ENCODE measurements around the gene SLCO1B3. TPM values are rescaled to one million over a fixed set of nuclear protein-coding genes. Genes with fewer than 3 reads are reported as not detected.

SLCO1B3 gene
- total and polyA plus RNA-seq, 9 of the 15 experiments (the other 6 are each of a cell fraction or from before 2014, with no cell fraction given): not detected

DNA sequence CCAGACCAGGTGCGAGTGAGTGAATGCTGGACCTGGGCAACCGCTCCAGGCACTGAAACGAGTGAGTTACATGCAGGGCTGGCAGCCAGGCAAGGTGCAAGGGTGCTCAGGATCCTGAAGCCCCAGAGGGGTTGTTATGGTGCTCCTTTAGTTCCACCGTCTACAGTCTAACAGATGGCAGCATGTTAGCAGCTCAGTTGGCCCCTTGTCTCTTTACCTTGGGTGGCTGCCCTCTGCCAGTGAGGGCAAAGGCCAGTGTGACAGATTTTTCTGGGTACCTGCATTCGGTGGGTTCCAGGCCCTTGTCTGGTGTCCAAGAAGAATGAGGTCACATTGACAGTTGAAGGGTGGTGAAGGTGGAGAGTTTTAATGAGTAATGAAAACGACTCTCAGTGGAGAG is 106.8 kb downstream of the SLCO1B3 start:
- Histone ChIP-seq H3K9ac (ENCODE audit: insufficient read depth in 1 of 2, low read depth in 2 of 2, low read length in 2 of 2) (no peak overlapping the region), H3K27me3 (ENCODE audit: control insufficient read depth in 2 of 2, insufficient read depth in 2 of 2, low read length in 2 of 2) (no peaks in the 10 kb centered on the region), H3K27ac (ENCODE audit: extremely low read depth, low read depth, low read length) (no peak overlapping the region), H3K4me1 (replicated peaks in 1 of 2; ENCODE audit: control insufficient read depth in 2 of 2, insufficient read depth in 2 of 2, low read length in 2 of 2) (no peaks in the 10 kb centered on the region), H2AFZ (ENCODE audit: low read depth, low read length) (no peak overlapping the region), H3K9me3 (replicated peaks; ENCODE audit: control insufficient read depth, insufficient read depth, low read depth, low read length) (no peaks in the 10 kb centered on the region), H3K4me2 (ENCODE audit: insufficient read depth, low read length) (no peak overlapping the region), H3K36me3 (ENCODE audit: control insufficient read depth, insufficient read depth, low read length) (no peaks in the 10 kb centered on the region), H3K9me1 (ENCODE audit: control insufficient read depth, insufficient read depth, low read length) (no peaks in the 10 kb centered on the region), H4K20me1 (replicated peaks; ENCODE audit: control insufficient read depth, insufficient read depth, low read length) (no peaks in the 10 kb centered on the region), H3K4me3 (no peak overlapping the region), H3K79me2 (ENCODE audit: control insufficient read depth, insufficient read depth, low read length) (no peaks in the 10 kb centered on the region)
- TF ChIP-seq XRCC4 (IDR thresholded peaks at IDR 0.05; ENCODE audit: extremely low read depth, insufficient read depth, insufficient read length): no peak
- no peak for TF ChIP-seq ZNF174 (CRISPR knock-in tag; IDR thresholded peaks at IDR 0.05)
- TF ChIP-seq RBM17 (IDR thresholded peaks at IDR 0.05; ENCODE audit: borderline replicate concordance, low read depth, low read length): no peak
- no peak for TF ChIP-seq NELFE (IDR thresholded peaks at IDR 0.05; ENCODE audit: insufficient read depth, insufficient read length)
- TF ChIP-seq TCFL5 (CRISPR knock-in tag; conservative IDR thresholded peaks at IDR 0.05): no peak
- no peak for TF ChIP-seq ZNF124 (CRISPR knock-in tag; IDR thresholded peaks at IDR 0.05)
- TF ChIP-seq PHB2 (IDR thresholded peaks at IDR 0.05; ENCODE audit: low read depth): no peak
- TF ChIP-seq, protein P1, sequence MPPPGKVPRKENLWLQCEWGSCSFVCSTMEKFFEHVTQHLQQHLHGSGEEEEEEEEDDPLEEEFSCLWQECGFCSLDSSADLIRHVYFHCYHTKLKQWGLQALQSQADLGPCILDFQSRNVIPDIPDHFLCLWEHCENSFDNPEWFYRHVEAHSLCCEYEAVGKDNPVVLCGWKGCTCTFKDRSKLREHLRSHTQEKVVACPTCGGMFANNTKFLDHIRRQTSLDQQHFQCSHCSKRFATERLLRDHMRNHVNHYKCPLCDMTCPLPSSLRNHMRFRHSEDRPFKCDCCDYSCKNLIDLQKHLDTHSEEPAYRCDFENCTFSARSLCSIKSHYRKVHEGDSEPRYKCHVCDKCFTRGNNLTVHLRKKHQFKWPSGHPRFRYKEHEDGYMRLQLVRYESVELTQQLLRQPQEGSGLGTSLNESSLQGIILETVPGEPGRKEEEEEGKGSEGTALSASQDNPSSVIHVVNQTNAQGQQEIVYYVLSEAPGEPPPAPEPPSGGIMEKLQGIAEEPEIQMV (tag; conservative IDR thresholded peaks at IDR 0.05; ENCODE audit: low read depth): no peak
- TF ChIP-seq, protein P2, sequence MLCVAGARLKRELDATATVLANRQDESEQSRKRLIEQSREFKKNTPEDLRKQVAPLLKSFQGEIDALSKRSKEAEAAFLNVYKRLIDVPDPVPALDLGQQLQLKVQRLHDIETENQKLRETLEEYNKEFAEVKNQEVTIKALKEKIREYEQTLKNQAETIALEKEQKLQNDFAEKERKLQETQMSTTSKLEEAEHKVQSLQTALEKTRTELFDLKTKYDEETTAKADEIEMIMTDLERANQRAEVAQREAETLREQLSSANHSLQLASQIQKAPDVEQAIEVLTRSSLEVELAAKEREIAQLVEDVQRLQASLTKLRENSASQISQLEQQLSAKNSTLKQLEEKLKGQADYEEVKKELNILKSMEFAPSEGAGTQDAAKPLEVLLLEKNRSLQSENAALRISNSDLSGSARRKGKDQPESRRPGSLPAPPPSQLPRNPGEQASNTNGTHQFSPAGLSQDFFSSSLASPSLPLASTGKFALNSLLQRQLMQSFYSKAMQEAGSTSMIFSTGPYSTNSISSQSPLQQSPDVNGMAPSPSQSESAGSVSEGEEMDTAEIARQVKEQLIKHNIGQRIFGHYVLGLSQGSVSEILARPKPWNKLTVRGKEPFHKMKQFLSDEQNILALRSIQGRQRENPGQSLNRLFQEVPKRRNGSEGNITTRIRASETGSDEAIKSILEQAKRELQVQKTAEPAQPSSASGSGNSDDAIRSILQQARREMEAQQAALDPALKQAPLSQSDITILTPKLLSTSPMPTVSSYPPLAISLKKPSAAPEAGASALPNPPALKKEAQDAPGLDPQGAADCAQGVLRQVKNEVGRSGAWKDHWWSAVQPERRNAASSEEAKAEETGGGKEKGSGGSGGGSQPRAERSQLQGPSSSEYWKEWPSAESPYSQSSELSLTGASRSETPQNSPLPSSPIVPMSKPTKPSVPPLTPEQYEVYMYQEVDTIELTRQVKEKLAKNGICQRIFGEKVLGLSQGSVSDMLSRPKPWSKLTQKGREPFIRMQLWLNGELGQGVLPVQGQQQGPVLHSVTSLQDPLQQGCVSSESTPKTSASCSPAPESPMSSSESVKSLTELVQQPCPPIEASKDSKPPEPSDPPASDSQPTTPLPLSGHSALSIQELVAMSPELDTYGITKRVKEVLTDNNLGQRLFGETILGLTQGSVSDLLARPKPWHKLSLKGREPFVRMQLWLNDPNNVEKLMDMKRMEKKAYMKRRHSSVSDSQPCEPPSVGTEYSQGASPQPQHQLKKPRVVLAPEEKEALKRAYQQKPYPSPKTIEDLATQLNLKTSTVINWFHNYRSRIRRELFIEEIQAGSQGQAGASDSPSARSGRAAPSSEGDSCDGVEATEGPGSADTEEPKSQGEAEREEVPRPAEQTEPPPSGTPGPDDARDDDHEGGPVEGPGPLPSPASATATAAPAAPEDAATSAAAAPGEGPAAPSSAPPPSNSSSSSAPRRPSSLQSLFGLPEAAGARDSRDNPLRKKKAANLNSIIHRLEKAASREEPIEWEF (CRISPR knock-in tag; IDR thresholded peaks at IDR 0.05): no peak
- no peak for TF ChIP-seq ZNF175 (CRISPR knock-in tag; IDR thresholded peaks at IDR 0.05; ENCODE audit: low read depth)
- FAIRE-seq (no peak), ATAC-seq (no peak), DNase-seq (ENCODE audit: extremely low read depth in 1 of 4, low spot score in 3 of 4) (no peak)
- POLR2A ChIA-PET: no interaction called here
- in situ Hi-C loops (cut with MboI): no loop called here
- WGBS (ENCODE audit: insufficient coverage, low coverage, missing lambda C conversion rate): 4% methylated on average over 3 of the region's 6 CpGs
- BruUV-seq (replicated peaks): no TSS peak
- CTCF ChIA-PET (ENCODE audit: low intra/inter-chr PET ratio): no interaction called here
- intact Hi-C loops (cut with micrococcal nuclease): no loop called here
